ENCODE results near the gene PCDHA9. TPM values are rescaled to one million over a fixed set of nuclear protein-coding genes. Genes with fewer than 3 reads are reported as not detected.
A peak's percentile ranks its signal among the peaks of the same experiment; 100 is the strongest.
"Not testable (repeated sequence)": the region's sequence is repeated elsewhere in the genome, so short reads cannot be mapped to it uniquely, and the experiment has no call there.

The PCDHA9 gene
- total and polyA plus RNA-seq, 4 donors = under 0.01 TPM; not detected in 3

DNA sequence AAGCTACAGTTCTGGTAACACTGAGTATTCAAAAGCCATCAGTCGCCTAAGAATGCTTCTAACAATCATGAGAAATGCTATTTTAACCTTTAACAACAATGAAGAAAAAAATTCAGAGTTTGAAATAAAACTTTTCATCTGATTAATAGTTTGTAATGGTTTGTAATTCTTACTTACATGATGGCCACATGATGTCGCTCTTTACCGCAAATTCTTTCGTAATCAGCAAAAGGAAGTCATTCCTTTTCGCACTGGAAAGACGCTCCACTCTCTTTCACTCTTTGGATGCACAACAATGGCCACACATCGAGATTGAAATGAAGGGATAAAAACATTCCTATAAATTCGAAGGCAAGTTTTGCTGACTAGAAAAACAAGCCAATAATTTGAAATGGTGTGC is 14.2 kb upstream of the PCDHA9 start, which contains the start of gene PCDHA7:
Gene PCDHA7, plus strand, starts transcription at position 277 of the 400 bp plus-strand sequence. Its CDS starts 115 bp downstream, at position 392.
- TF ChIP-seq, protein P1, sequence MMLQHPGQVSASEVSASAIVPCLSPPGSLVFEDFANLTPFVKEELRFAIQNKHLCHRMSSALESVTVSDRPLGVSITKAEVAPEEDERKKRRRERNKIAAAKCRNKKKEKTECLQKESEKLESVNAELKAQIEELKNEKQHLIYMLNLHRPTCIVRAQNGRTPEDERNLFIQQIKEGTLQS (IDR thresholded peaks at IDR 0.05) = no peak
- TF ChIP-seq EGR1 (IDR thresholded peaks at IDR 0.05; ENCODE audit: low read depth in 2 of 2) (no peak), RAD21 (IDR thresholded peaks at IDR 0.05) (peak in 1 of 2 donors; percentile 14), NR2F2 (IDR thresholded peaks at IDR 0.05) (no peak), HNF4G (IDR thresholded peaks at IDR 0.05) (no peak)
- H3K9me3 ChIP-seq (ENCODE audit: control insufficient read depth in 4 of 4, low read length in 3 of 4) = peaks cover 13 to 27% (median 20%) of the 10 kb centered on the region in 4 donors
- no peak for DNase-seq (ENCODE audit: low spot score)
- no peaks in the 10 kb centered on the region for H3K4me1 ChIP-seq (ENCODE audit: control insufficient read depth in 4 of 4, insufficient read depth in 4 of 4, low read length in 3 of 4)
- peak within 1 kb of the TSS in 1 of 3 donors; percentile 8 for H3K4me3 ChIP-seq (ENCODE audit: low read depth in 1 of 3, low read length in 3 of 3)
- peaks cover 0 to 9% (median 3%) of the 10 kb centered on the region in 4 donors for H3K27me3 ChIP-seq (ENCODE audit: control insufficient read depth in 4 of 4, insufficient read depth in 4 of 4, low read length in 3 of 4)
- H3K9ac ChIP-seq (ENCODE audit: low read depth in 1 of 2, low read length in 2 of 2) = no peak within 1 kb of the TSS
- H3K36me3 ChIP-seq (ENCODE audit: control insufficient read depth in 4 of 4, insufficient read depth in 3 of 4, low read depth in 1 of 4, low read length in 3 of 4) = no peaks in the 10 kb centered on the region
- 10% methylated on average over 8 of the region's 8 CpGs for WGBS
- H3K27ac ChIP-seq (ENCODE audit: low read depth in 1 of 2, low read length in 2 of 2) = no peak within 1 kb of the TSS

DNA sequence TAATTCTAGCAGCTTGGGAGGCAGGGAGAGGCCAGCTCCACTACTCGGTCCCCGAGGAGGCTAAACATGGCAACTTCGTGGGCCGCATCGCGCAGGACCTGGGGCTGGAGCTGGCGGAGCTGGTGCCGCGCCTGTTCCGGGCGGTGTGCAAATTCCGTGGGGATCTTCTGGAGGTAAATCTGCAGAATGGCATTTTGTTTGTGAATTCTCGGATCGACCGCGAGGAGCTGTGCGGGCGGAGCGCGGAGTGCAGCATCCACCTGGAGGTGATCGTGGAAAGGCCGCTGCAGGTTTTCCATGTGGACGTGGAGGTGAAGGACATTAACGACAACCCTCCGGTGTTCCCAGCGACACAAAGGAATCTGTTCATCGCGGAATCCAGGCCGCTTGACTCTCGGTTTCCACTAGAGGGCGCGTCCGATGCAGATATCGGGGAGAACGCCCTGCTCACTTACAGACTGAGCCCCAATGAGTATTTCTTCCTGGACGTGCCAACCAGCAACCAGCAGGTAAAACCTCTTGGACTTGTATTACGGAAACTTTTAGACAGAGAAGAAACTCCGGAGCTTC is 13.7 kb upstream of the PCDHA9 start:
- not testable (repeated sequence) for H3K4me1 ChIP-seq (ENCODE audit: control insufficient read depth in 4 of 4, insufficient read depth in 4 of 4, low read length in 3 of 4); H3K9ac ChIP-seq (ENCODE audit: low read depth in 1 of 2, low read length in 2 of 2); DNase-seq (ENCODE audit: low spot score); H3K36me3 ChIP-seq (ENCODE audit: control insufficient read depth in 4 of 4, insufficient read depth in 3 of 4, low read depth in 1 of 4, low read length in 3 of 4); H3K27ac ChIP-seq (ENCODE audit: low read depth in 1 of 2, low read length in 2 of 2); H3K27me3 ChIP-seq (ENCODE audit: control insufficient read depth in 4 of 4, insufficient read depth in 4 of 4, low read length in 3 of 4)
- WGBS = 20% methylated on average over 35 of the region's 38 CpGs
- Histone ChIP-seq H3K9me3 (ENCODE audit: control insufficient read depth in 4 of 4, low read length in 3 of 4) (peaks cover 11 to 25% (median 18%) of the 10 kb centered on the region in 4 donors), H3K4me3 (ENCODE audit: low read depth in 1 of 3, low read length in 3 of 3) (peak overlapping the region in 1 of 3 donors; percentile 8)

DNA sequence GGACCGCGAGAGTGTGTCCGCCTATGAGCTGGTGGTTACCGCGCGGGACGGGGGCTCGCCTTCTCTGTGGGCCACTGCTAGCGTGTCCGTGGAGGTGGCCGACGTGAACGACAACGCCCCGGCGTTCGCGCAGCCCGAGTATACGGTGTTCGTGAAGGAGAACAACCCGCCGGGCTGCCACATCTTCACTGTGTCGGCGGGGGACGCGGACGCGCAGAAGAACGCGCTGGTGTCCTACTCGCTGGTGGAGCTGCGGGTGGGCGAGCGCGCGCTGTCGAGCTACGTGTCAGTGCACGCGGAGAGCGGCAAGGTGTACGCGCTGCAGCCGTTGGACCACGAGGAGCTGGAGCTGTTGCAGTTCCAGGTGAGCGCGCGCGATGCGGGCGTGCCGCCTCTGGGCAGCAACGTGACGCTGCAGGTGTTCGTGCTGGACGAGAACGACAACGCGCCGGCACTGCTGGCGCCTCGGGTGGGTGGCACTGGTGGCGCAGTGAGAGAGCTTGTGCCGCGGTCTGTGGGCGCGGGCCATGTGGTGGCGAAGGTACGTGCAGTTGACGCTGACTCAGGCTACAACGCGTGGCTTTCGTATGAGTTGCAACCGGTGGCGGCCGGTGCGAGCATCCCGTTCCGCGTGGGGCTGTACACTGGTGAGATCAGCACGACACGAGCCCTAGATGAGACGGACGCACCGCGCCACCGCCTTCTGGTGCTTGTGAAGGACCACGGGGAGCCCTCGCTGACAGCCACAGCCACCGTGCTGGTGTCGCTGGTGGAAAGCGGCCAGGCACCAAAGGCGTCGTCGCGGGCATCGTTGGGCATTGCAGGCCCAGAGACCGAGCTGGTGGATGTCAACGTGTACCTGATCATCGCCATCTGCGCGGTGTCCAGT is 12.3 kb upstream of the PCDHA9 start:
- no peaks in the 10 kb centered on the region for H3K36me3 ChIP-seq (ENCODE audit: control insufficient read depth in 4 of 4, insufficient read depth in 3 of 4, low read depth in 1 of 4, low read length in 3 of 4)
- no peak overlapping the region for H3K9ac ChIP-seq (ENCODE audit: low read depth in 1 of 2, low read length in 2 of 2)
- peaks cover 9 to 18% (median 14%) of the 10 kb centered on the region in 4 donors for H3K9me3 ChIP-seq (ENCODE audit: control insufficient read depth in 4 of 4, low read length in 3 of 4)
- 43% methylated on average over 103 of the region's 103 CpGs for WGBS
- H3K4me3 ChIP-seq (ENCODE audit: low read depth in 1 of 3, low read length in 3 of 3) = no peak overlapping the region
- no peak for DNase-seq (ENCODE audit: low spot score)
- no peaks in the 10 kb centered on the region for H3K4me1 ChIP-seq (ENCODE audit: control insufficient read depth in 4 of 4, insufficient read depth in 4 of 4, low read length in 3 of 4)
- H3K27ac ChIP-seq (ENCODE audit: low read depth in 1 of 2, low read length in 2 of 2) = no peak overlapping the region
- TF ChIP-seq FOXA1 (IDR thresholded peaks at IDR 0.05) = no peak
- TF ChIP-seq, protein P2, sequence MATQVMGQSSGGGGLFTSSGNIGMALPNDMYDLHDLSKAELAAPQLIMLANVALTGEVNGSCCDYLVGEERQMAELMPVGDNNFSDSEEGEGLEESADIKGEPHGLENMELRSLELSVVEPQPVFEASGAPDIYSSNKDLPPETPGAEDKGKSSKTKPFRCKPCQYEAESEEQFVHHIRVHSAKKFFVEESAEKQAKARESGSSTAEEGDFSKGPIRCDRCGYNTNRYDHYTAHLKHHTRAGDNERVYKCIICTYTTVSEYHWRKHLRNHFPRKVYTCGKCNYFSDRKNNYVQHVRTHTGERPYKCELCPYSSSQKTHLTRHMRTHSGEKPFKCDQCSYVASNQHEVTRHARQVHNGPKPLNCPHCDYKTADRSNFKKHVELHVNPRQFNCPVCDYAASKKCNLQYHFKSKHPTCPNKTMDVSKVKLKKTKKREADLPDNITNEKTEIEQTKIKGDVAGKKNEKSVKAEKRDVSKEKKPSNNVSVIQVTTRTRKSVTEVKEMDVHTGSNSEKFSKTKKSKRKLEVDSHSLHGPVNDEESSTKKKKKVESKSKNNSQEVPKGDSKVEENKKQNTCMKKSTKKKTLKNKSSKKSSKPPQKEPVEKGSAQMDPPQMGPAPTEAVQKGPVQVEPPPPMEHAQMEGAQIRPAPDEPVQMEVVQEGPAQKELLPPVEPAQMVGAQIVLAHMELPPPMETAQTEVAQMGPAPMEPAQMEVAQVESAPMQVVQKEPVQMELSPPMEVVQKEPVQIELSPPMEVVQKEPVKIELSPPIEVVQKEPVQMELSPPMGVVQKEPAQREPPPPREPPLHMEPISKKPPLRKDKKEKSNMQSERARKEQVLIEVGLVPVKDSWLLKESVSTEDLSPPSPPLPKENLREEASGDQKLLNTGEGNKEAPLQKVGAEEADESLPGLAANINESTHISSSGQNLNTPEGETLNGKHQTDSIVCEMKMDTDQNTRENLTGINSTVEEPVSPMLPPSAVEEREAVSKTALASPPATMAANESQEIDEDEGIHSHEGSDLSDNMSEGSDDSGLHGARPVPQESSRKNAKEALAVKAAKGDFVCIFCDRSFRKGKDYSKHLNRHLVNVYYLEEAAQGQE (IDR thresholded peaks at IDR 0.05) = no peak
- TF ChIP-seq TAF1 (conservative IDR thresholded peaks at IDR 0.05) = no peak
- TF ChIP-seq, protein P3, sequence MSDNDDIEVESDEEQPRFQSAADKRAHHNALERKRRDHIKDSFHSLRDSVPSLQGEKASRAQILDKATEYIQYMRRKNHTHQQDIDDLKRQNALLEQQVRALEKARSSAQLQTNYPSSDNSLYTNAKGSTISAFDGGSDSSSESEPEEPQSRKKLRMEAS (IDR thresholded peaks at IDR 0.05) = no peak
- TF ChIP-seq, protein P1 (IDR thresholded peaks at IDR 0.05) = no peak
- TF ChIP-seq FOXA2 (IDR thresholded peaks at IDR 0.05) = no peak
- TF ChIP-seq HNF4G (IDR thresholded peaks at IDR 0.05) = no peak
- TF ChIP-seq SP1 (IDR thresholded peaks at IDR 0.05) = no peak
- no peak for TF ChIP-seq YY1 (IDR thresholded peaks at IDR 0.05)
- TF ChIP-seq, protein P4, sequence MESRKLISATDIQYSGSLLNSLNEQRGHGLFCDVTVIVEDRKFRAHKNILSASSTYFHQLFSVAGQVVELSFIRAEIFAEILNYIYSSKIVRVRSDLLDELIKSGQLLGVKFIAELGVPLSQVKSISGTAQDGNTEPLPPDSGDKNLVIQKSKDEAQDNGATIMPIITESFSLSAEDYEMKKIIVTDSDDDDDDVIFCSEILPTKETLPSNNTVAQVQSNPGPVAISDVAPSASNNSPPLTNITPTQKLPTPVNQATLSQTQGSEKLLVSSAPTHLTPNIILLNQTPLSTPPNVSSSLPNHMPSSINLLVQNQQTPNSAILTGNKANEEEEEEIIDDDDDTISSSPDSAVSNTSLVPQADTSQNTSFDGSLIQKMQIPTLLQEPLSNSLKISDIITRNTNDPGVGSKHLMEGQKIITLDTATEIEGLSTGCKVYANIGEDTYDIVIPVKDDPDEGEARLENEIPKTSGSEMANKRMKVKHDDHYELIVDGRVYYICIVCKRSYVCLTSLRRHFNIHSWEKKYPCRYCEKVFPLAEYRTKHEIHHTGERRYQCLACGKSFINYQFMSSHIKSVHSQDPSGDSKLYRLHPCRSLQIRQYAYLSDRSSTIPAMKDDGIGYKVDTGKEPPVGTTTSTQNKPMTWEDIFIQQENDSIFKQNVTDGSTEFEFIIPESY (IDR thresholded peaks at IDR 0.05) = no peak
- no peak for TF ChIP-seq GABPA (IDR thresholded peaks at IDR 0.05 in 1 of 2, conservative IDR thresholded peaks at IDR 0.05 in 1 of 2)
- TF ChIP-seq EGR1 (IDR thresholded peaks at IDR 0.05; ENCODE audit: low read depth in 2 of 2) = no peak
- no peak for TF ChIP-seq NR2F2 (IDR thresholded peaks at IDR 0.05)
- TF ChIP-seq RXRA (IDR thresholded peaks at IDR 0.05) = no peak
- TF ChIP-seq JUND (IDR thresholded peaks at IDR 0.05) = no peak
- TF ChIP-seq, protein P5, sequence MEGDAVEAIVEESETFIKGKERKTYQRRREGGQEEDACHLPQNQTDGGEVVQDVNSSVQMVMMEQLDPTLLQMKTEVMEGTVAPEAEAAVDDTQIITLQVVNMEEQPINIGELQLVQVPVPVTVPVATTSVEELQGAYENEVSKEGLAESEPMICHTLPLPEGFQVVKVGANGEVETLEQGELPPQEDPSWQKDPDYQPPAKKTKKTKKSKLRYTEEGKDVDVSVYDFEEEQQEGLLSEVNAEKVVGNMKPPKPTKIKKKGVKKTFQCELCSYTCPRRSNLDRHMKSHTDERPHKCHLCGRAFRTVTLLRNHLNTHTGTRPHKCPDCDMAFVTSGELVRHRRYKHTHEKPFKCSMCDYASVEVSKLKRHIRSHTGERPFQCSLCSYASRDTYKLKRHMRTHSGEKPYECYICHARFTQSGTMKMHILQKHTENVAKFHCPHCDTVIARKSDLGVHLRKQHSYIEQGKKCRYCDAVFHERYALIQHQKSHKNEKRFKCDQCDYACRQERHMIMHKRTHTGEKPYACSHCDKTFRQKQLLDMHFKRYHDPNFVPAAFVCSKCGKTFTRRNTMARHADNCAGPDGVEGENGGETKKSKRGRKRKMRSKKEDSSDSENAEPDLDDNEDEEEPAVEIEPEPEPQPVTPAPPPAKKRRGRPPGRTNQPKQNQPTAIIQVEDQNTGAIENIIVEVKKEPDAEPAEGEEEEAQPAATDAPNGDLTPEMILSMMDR (IDR thresholded peaks at IDR 0.05; ENCODE audit: low read depth, low read length, missing input control) = no peak
- no peak for TF ChIP-seq RAD21 (IDR thresholded peaks at IDR 0.05)
- TF ChIP-seq HNF4A (conservative IDR thresholded peaks at IDR 0.05) = no peak
- H3K27me3 ChIP-seq (ENCODE audit: control insufficient read depth in 4 of 4, insufficient read depth in 4 of 4, low read length in 3 of 4) = peaks cover 0 to 8% (median 3%) of the 10 kb centered on the region in 4 donors

All from liver (tissue), 9 donors.